HG02588 (cell line): ENCODE measurements around the gene DCAF11.

Experiments
- ATAC-seq: cut with Tn5 transposase; IDR thresholded peaks from one replicate; pipeline ENCODE4 v1.9.1; 2021; ENCODE audit warnings: mild to moderate bottlenecking, moderate library complexity; ENCODE audit not compliant: unreplicated experiment

The DCAF11 gene

GRCh38 chr14:24114532-24115421 is at the start of gene DCAF11, which contains the start of gene NRL:
Gene DCAF11 (plus strand): TSS chr14:24114777. CDS start chr14:24115595, 818 bp downstream.
Gene NRL (minus strand): TSS chr14:24114949. CDS start chr14:24082848, 32,101 bp downstream.
- peak; percentile 76 for ATAC-seq

- no peak for ATAC-seq
Observed at GRCh38 chr14:24064856-24065255, 49.7 kb upstream of the DCAF11 start.

GRCh38 chr14:24065408-24065807 is 49.2 kb upstream of the DCAF11 start:
- no peak for ATAC-seq

- no peak for ATAC-seq
Observed at GRCh38 chr14:24066496-24067132, 48.0 kb upstream of the DCAF11 start.

- ATAC-seq: no peak
Observed at GRCh38 chr14:24067133-24068082, 47.2 kb upstream of the DCAF11 start.

GRCh38 chr14:24068711-24069410 is 45.7 kb upstream of the DCAF11 start:
- no peak for ATAC-seq

GRCh38 chr14:24069411-24069735 is 45.2 kb upstream of the DCAF11 start:
- no peak for ATAC-seq

GRCh38 chr14:24070285-24071143 is 44.1 kb upstream of the DCAF11 start:
- ATAC-seq: no peak

GRCh38 chr14:24071144-24071697 is 43.4 kb upstream of the DCAF11 start, which contains the start of gene CPNE6:
Gene CPNE6 (plus strand): TSS chr14:24071562. CDS start chr14:24072937, 1,375 bp downstream.
- no peak for ATAC-seq

- ATAC-seq: no peak
Observed at GRCh38 chr14:24071836-24072430, 42.6 kb upstream of the DCAF11 start.

GRCh38 chr14:24072436-24072835 is 42.1 kb upstream of the DCAF11 start:
- ATAC-seq: no peak

- ATAC-seq: no peak
Observed at GRCh38 chr14:24072881-24073877, 41.4 kb upstream of the DCAF11 start.

- no peak for ATAC-seq
Observed at GRCh38 chr14:24074625-24075484, 39.7 kb upstream of the DCAF11 start.

- ATAC-seq: no peak
Observed at GRCh38 chr14:24075485-24076301, 38.9 kb upstream of the DCAF11 start.

- ATAC-seq: no peak
Observed at GRCh38 chr14:24076302-24076601, 38.3 kb upstream of the DCAF11 start.

GRCh38 chr14:24077086-24077485 is 37.5 kb upstream of the DCAF11 start:
- no peak for ATAC-seq
